GM18870 (cell line): ENCODE measurements around the gene ZNF622.
"Not testable (repeated sequence)": the region's sequence is repeated elsewhere in the genome, so short reads cannot be mapped to it uniquely, and the experiment has no call there.

Source experiments
- ATAC-seq: cut with Tn5 transposase; IDR thresholded peaks from one replicate; pipeline ENCODE4 v1.9.1; 2021; ENCODE audit warnings: moderate library complexity; ENCODE audit not compliant: unreplicated experiment

The ZNF622 gene

DNA sequence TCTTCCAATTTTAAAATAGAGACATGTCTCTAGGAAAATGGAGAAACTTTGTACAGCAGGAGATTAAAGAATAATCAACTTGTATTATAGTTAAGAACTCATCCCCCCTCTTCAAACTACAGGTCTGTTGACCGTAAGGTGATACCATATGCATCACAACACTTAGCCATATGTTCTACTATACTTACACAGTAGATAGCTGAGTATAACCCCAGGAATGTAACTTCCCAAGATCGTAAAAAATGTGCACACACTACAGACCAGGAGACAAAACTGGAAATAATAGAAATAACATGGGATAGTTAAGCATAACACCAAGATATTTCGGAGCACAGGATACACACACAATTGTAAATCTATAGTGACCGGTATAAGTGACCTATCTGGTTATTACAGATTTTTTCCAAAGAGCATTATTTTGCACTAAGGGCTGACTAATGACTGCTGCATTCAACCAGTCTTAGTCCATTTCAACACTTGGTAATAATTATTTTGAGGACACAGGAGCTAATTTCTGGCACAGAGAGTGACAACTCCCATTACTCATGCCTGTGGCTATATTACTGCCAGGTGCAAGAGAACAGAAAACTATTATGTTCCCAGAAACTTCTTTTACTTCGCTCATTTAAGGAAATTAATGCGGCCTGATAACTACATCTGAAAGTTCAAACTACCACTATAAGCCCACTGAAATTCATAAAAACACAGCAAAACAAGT lies 15.4 kb upstream of the ZNF622 start:
- no peak for ATAC-seq

DNA sequence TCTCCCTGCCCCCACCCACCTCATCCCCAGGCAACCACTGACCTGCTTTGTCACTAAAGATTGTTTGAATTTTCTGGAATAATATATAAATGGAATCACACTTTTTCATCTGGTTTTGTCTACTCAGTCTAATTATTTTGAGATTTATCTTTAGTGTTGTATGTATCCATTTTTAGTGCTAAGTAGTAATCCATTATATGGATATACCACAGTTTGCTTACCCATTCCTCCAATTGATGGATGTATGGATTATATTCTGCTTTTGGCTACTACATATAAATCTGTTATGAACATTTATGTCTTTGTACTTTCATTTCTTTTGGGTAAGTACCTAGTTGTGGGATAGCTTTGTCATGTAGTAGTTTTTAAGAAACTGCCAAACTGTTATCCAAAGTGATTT lies 14.5 kb upstream of the ZNF622 start:
- no peak for ATAC-seq

DNA sequence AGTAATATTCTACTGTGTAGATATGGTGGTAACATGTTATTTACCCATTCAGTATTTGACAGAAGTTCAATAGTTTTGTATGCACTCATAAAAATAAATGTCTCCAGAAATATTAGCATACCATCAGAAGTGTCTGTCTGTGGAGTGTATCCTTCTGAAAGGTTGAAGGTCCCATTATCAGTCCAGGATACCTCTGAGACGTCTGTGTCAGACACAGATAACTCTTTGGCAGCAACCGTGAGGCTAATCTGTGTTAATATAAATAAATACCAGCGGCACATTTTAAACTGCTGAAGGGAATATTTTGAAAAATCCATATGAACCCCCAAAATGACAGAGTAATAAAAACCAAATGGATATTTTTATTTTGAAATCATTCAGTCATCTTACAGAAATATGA lies 11.9 kb upstream of the ZNF622 start:
- no peak for ATAC-seq

- not testable (repeated sequence) for ATAC-seq
These were observed 10.8 kb upstream of the ZNF622 start for GRCh38 chr5:16476417-16476816.

DNA sequence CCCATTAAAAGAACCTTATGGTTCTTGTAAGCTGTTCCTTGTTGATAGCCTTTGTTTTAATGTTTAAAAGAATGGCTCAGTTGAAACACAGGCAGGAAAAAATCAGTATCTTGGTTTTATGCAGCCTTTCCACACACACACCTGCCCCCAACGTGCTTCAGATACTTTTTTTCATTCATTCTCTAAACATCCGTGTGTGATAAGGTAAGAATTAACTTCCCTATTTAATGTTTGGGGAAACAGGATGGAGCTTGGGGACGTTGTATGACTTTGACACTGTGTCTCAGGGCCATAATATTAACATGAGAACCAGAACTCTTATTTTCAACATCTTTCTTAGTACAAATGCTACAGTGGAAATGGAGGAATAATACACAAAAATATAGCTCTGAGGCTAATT lies 5.8 kb upstream of the ZNF622 start:
- no peak for ATAC-seq

- ATAC-seq, result peak; percentile 92
These were observed 2.0 kb upstream of the ZNF622 start for GRCh38 chr5:16467363-16468219.

DNA sequence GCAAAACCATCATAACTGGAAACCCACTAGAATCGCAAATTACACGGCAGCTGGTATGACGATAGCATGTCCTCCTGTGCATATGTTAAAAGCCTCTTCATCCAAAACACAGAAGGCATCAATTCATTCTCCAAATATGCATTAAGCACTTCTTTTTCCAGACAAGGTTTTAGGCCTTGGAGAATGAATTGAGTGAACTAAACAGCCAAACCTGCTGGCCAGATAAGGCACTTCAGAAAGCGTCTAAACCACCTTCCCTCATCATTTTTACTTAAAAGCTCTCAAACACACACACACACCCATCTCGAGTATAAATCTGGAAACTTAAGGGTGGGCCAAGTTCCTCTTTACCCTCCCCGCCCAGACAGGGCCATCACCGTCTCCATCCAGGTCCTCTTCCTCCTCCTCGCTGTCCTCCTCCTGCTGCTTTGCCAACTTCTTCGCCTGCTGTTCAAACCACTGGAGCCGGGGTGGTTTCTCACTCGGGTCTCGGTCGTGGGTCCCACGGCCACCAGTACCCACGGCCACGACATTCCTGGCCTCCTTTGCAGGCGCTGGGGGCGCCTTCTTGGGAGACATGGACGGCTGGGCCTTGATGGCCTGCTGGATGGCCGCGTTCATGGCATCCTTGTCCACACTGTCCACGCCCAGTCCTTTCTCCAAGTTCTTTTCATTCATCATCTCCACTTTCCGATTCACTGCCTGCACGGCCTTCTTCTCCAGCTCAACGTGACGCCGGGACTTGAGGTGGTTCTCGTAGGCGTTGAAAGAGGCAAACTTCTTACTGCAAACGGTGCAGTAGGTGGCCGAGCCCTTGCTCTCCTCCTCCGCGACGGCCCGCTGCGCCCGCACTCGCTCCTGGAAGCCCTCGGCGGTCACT lies 696 bp downstream of the ZNF622 start:
- no peak for ATAC-seq

- no peak for ATAC-seq
These were observed 1.4 kb downstream of the ZNF622 start for GRCh38 chr5:16464231-16464630.

- no peak for ATAC-seq
These were observed 3.8 kb downstream of the ZNF622 start for GRCh38 chr5:16461782-16462181.

DNA sequence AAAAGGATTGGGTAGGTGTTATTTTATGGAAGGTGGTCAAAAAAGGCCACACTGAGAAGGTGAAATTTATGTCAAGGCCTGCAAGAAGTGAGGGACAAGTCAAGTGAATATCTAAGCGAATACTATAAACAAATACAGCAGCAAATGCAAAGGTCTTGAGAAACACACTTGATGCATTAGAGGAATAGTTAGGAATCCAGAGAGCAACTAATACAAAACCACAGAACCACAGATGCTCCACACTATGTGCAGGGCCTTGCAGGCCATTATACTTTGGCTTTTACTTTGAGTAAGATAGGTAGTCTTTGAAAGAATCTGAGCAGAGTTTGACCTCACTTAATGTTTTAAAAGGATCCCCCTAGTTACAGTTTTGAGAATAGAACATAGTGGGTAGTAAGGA lies 4.6 kb downstream of the ZNF622 start:
- ATAC-seq, result no peak

DNA sequence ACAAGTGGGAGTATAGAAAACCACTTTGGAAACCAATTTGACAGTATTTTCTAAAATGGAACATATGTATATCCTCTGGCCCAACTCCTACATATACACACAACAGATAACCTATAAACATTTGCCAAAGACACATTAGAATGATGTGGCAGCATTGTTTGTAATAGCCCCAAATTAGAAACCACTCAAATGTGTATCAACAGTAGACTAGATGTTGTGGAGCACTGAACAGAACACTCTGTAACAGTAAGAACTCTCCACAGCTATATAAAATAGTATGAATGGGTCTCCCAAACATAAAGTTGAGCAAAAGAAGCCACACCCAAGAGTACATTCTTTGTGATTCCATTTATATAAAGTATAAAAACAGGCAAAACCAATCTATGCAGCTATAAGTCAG lies 6.1 kb downstream of the ZNF622 start:
- no peak for ATAC-seq

- no peak for ATAC-seq
These were observed 7.7 kb downstream of the ZNF622 start for GRCh38 chr5:16457853-16458252.

DNA sequence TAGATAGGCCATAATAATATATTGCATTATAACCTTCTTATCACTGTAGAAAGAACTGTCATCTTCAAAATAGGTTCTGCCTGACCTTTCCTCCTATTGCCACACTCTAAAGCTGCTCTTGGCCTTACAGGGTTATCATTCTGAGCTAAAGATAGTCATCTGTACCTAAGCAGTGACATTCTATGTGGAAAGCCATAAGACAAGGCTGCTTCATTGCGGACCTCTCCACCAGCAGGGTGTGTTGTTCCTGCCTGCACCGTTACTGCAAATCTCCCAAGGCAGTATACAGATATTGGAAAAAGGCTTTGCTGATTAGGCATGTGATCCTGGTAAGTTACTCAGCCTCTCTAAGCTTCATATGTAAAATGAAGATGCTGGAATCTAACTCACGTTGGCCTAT lies 8.1 kb downstream of the ZNF622 start:
- no peak for ATAC-seq

GRCh38 chr5:16456103-16456832 lies 9.3 kb downstream of the ZNF622 start:
- ATAC-seq, result peak; percentile 79

- ATAC-seq, result no peak
These were observed 9.9 kb downstream of the ZNF622 start for GRCh38 chr5:16455668-16456067.

DNA sequence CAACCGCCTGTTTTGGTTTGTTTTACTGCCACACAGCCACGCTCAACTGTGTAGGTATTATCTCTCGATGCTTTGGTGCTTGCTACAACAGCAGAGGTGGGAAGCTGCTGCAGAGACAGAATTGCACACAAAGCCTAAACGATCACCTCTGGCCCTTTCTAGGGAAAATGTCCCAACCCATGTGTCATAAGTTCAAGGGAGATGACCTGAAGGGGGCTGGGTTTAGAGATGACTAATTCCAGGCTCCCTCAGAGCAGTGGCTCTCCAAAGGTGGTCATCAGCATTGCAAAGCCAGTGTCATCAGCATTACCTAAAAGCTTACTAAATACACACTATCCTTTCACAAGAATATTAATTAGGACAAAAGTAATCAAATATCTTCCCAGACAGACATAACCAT lies 10.9 kb downstream of the ZNF622 start:
- no peak for ATAC-seq

- no peak for ATAC-seq
These were observed 12.0 kb downstream of the ZNF622 start for GRCh38 chr5:16453609-16454008.

GRCh38 chr5:16450163-16450562 lies 15.4 kb downstream of the ZNF622 start:
- ATAC-seq, result peak; percentile 69

GRCh38 chr5:16446993-16447392 lies 18.6 kb downstream of the ZNF622 start:
- no peak for ATAC-seq

GRCh38 chr5:16437977-16438376 lies 27.6 kb downstream of the ZNF622 start:
- ATAC-seq, result no peak
